ENCODE measurements around the gene TEAD1. TPM values are rescaled to one million over a fixed set of nuclear protein-coding genes. Genes with fewer than 3 reads are reported as not detected.

TEAD1 gene
- polyA plus RNA-seq, 1 donor from 2014 or later = 12.2 TPM

GRCh38 chr11:12729941-12730340 is 55.7 kb downstream of the TEAD1 start:
- no peaks in the 10 kb centered on the region for H3K9me3 ChIP-seq (ENCODE audit: low read length)
- no peaks in the 10 kb centered on the region for H3F3A ChIP-seq (ENCODE audit: insufficient read depth, low read length, poor library complexity, severe bottlenecking)
- H3K9me2 ChIP-seq (ENCODE audit: insufficient read depth, low read length) = no peaks in the 10 kb centered on the region
- H3K36me3 ChIP-seq (ENCODE audit: insufficient read depth, low read length) = no peaks in the 10 kb centered on the region
- H3K4me3 ChIP-seq (ENCODE audit: low read length) = no peak overlapping the region
- H4K20me1 ChIP-seq (ENCODE audit: insufficient read depth) = no peaks in the 10 kb centered on the region
- no peak overlapping the region for H3K27ac ChIP-seq (ENCODE audit: low read length)
- peaks cover 35% of the 10 kb centered on the region for H3K79me2 ChIP-seq (replicated peaks; ENCODE audit: insufficient read depth, low read length)
- no peaks in the 10 kb centered on the region for H3K27me3 ChIP-seq (ENCODE audit: insufficient read depth, low read depth, low read length)
- H3K9ac ChIP-seq (ENCODE audit: low read length) = no peak overlapping the region
- TF ChIP-seq MXI1 (conservative IDR thresholded peaks at IDR 0.05; ENCODE audit: poor library complexity, severe bottlenecking) = no peak
- no peak for TF ChIP-seq EZH2 (IDR thresholded peaks at IDR 0.05; ENCODE audit: borderline replicate concordance, insufficient read depth, low read length, poor library complexity, severe bottlenecking)
- H2AFZ ChIP-seq (ENCODE audit: low read depth, low read length) = no peak overlapping the region
- no peak overlapping the region for H3K4me2 ChIP-seq (ENCODE audit: low read length)

GRCh38 chr11:12731841-12732336 is 57.7 kb downstream of the TEAD1 start:
- H3K4me2 ChIP-seq (ENCODE audit: low read length) = no peak overlapping the region
- H3K9me3 ChIP-seq (ENCODE audit: low read length) = no peaks in the 10 kb centered on the region
- H2AFZ ChIP-seq (ENCODE audit: low read depth, low read length) = no peak overlapping the region
- H4K20me1 ChIP-seq (ENCODE audit: insufficient read depth) = no peaks in the 10 kb centered on the region
- no peaks in the 10 kb centered on the region for H3K27me3 ChIP-seq (ENCODE audit: insufficient read depth, low read depth, low read length)
- no peaks in the 10 kb centered on the region for H3F3A ChIP-seq (ENCODE audit: insufficient read depth, low read length, poor library complexity, severe bottlenecking)
- H3K4me3 ChIP-seq (ENCODE audit: low read length) = no peak overlapping the region
- no peaks in the 10 kb centered on the region for H3K9me2 ChIP-seq (ENCODE audit: insufficient read depth, low read length)
- no peaks in the 10 kb centered on the region for H3K36me3 ChIP-seq (ENCODE audit: insufficient read depth, low read length)
- peaks cover 39% of the 10 kb centered on the region for H3K79me2 ChIP-seq (replicated peaks; ENCODE audit: insufficient read depth, low read length)
- TF ChIP-seq RAD21 (conservative IDR thresholded peaks at IDR 0.05) (no peak), POLR2AphosphoS5 (IDR thresholded peaks at IDR 0.05) (no peak), CTCF (IDR thresholded peaks at IDR 0.05; ENCODE audit: poor library complexity, severe bottlenecking) (no peak), TAF1 (IDR thresholded peaks at IDR 0.05; ENCODE audit: low read depth) (no peak), SMC3 (conservative IDR thresholded peaks at IDR 0.05; ENCODE audit: poor library complexity) (no peak), EP300 (conservative IDR thresholded peaks at IDR 0.05; ENCODE audit: poor library complexity, severe bottlenecking) (no peak), REST (IDR thresholded peaks at IDR 0.05; ENCODE audit: borderline replicate concordance) (no peak), EZH2 (IDR thresholded peaks at IDR 0.05; ENCODE audit: borderline replicate concordance, insufficient read depth, low read length, poor library complexity, severe bottlenecking) (no peak), MXI1 (conservative IDR thresholded peaks at IDR 0.05; ENCODE audit: poor library complexity, severe bottlenecking) (no peak)
- H3K9ac ChIP-seq (ENCODE audit: low read length) = no peak overlapping the region
- H3K27ac ChIP-seq (ENCODE audit: low read length) = no peak overlapping the region

Data from neural cell (in vitro differentiated cells).